ENCODE results near the gene LRRC27.

LRRC27 gene

DNA sequence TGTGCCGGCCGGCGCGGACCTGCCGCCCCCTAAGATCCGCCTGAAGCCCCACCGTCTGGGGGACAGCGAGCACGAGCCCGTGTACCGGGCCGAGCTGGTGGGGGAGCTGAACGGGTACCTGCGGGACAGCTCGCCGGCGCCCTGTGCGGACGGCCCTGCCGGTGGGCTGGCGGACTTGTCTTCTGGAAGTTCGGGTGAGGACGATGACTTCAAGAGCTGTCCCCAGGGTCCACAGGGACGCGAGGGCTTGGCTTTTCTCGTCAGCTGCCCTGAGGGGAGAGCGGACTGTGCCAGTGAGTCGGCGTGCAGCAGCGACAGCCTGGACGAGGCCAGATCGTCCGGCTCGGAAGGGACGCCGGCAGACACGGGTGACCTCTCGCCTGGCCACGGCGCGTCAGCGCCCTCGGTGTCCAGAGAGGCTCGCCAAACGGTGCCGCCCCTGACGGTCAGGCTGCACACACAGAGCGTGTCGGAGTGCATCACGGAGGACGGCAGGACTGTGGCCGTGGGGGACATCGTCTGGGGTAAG, 73.5 kb downstream of the LRRC27 start:
- no peak for DNase-seq

DNA sequence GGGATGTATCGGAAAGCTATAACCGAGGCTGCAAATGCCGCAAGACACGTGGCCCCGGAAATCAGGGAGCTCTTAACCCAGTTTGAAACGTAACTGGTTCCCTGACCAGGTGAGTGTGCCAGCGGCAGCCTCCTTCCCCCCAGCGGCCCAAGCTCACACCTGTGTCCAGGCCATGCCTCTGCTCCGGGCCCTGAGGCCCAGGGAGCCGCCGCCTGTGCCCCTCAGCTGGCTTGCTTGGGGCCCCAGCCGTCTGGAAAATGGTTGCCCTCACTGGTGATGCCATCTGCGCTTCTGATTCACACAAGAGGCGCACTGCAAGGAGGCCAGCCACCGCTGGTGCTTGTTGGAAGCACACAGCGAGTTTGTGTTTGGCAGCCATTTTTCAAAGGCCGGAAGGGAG, 74.2 kb downstream of the LRRC27 start:
- DNase-seq: no peak

DNA sequence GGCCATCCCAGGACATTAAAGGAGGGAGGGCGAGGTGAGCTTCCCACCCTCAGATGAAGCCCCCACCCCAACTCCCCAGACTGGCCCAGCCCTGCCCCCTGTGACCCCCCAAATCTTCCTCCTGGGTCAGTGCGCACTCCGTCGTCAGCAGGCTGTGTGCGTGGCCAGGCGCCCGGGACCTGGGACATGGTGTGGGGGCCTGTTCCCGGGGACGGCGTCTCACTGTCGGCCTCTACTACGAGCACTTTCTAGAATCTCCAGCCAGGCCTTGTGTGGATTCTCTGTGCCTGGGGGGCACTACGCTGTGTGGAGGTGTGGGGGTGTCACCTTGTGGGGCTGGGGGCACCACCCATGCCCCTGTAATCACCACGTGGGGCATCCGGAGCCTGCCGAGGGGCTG, 74.8 kb downstream of the LRRC27 start:
- no peak for DNase-seq

DNA sequence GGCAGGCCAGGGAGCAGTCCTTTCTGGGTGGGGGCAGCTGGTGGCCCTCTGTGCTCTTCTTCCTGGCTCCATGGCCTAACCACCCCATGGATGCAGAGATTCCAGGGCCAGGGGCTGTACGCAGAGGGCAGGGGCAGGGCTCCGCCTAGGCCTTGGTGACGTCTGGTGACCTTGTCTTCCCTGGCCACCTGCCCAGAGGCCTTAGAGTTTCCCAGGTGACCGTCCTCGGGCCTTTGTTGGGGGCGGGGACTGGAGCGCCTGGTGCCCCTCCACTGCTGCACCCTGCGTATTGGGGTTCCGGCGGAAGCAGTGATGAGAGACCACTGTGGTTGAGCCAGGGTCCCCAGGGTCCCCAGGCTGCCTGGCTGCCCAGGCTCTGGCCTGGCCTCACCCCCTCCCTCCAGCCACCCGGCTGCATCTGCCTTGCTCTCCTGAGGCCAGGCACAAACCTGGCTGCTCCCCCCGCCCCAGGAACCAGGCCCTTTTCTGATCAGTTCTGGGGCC, 75.3 kb downstream of the LRRC27 start:
- no peak for DNase-seq

DNA sequence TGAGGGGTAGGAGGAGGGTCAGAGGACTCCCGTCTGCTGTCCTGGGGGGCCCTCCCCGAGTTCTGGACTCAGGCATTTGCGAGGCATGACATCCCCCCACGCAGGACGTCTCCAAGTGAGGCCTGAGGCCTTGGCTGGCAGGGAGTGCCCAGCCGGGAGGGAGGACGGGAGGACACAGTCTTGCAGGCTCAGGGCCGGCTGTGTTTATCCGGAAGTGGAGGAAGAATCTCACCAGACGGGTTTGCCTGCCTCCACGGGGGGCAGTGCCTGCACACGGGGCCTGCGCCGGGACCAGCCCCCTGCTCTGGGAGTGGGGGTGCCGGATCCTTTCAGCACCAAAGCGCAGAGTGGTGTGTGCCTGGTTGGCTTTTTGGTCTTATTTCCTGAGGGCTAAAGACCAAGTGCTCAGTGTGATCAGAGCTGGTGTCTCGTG, 75.9 kb downstream of the LRRC27 start:
- DNase-seq: no peak

DNA sequence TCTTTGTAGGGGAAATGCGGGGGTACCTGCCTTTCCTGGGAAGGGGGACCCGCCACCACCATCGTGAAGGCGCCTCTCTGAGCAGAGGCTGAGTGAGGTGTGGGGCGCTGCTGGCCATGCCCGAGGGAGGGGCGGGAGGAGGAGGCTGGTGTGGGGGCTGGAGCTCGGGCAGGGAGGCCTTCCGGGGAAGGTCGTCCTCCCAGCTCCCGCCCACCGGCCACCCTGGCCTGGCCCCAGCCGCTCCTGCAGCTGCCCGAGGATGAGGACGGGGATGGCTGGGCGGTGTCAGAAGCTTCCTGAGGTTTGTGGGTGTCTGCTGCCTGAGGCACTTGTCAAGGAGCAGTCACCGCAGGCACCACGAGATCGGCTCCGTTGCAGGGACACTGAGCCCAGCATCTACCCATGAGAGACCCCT, 76.4 kb downstream of the LRRC27 start:
- DNase-seq: no peak

DNA sequence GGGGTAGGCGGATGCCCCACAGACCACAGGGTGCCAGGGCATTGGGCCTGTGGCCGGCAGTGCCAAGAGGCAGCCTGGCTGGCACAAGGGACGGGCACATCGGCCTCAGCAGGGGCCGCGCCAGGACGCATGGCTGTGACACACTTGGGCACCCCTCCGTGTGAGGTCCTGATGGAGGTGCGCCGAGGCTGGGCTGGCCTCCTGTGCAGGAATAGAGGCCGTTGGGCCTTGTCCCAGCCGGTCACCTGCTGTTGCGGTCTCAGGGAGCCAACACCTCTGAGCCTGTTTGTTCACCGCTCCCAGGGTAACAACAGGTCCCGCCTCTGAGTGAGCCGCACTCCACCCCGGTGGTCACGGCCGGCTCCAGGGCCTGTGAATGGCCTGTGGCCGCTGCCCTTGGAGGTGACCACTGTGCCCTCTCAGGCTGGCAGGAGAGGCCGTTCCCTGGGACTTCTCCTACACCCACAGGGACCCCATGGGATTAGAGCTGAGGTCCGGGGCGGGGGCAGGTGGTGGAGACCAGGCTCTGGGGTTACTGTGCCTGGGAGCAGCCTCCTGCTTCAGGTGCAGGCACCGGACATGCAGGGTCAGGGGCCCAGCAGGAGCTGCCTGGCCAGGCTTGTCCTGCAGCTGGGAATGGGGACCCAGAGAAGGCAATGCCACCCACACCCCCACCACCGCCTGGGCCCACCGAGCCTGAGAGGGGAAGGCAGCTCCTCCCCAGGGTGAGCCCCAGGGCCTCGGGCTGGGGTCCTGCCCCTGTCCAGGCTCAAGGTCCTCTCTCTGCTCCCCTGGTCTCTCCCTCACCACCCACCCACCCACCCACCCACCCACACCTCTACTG, 77.1 kb downstream of the LRRC27 start:
- no peak for DNase-seq

DNA sequence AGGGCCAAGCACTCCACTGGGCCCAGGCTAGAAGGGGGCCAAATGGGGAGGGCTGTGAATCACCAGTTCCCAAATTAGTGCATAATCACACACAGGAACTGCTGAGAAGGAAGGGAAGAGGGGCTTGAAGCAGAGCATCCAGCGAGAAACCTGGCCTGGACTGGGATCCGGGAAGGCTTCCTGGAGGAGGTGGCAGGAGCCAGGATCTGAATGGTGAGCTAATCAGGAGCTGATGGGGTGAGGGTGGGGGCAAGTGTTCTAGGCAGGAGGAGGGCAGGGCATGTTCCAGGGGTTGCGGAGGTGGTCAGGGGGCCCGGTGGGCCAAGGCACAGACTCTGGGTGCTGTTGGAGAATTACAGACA, 77.7 kb downstream of the LRRC27 start:
- DNase-seq: no peak

DNA sequence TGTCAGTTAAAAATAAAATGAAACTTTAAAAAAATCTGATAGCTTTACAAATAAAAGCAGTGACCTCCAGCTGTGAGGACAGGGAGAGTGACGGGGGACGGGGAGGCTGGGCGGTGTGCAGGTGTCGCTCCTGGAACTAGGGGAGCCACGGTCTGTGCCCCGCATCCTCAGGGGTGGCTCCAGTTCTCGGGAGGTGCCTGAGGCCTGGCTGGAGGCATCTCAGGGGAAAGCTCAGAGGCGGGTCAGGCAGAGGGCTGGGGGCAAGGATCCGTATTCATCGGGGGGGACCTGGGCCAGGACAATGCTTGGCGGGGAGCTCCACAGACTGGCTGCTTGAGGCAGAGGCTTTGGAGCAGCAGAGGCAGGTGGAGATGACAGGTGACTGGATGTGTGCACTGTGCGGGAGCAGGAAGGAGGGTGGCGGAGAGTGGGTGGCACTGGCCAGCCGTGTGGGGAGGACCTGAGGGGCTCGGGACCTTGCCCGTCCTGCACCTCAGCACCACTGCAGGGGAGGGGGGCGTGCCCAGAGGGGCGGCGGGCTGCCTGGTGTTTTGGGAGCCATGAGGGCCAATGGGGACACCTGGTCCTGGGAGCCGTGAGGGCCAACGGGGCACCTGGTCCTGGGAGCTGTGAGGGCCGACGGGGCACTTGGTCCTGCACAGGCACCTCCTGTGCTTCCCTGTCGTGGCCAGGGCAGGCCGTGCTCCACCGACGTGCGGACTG, 78.2 kb downstream of the LRRC27 start:
- DNase-seq: no peak

DNA sequence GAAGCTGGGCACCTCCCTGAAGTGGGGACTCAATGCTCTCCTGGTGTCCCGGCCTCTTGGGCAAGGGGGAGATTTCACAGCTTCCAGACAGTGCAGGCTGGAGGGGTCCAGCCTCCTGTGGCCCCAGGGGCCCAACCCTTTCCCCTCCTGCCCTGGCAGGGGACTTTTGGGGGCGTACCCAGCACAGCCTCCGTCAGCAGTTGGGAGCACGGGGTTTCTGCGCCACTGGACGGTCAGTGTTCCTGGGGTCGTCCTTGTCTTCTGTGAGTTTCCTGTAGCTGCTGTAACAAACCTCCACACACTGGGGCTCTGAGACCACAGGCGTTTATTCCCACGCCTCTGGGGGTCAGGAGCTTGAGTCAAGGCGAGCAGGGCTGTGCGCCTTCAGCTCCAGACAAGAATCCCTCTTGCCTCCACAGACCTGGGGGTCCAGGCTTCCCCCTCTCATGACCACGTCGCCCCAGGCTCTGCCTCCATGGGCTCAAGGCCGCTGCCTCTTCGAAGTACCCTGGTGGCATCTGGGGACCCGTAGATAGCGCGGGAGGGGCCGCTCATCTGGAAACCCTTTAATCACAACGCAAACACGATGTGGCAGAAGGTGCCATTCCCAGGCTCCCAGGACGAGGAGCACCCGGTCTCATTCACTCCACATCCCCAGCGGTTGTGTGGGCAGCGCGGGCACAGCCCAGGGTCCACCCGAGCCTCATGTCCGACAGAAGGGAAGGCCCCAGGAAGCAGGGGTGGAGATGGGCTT, 79.0 kb downstream of the LRRC27 start:
- no peak for DNase-seq

DNA sequence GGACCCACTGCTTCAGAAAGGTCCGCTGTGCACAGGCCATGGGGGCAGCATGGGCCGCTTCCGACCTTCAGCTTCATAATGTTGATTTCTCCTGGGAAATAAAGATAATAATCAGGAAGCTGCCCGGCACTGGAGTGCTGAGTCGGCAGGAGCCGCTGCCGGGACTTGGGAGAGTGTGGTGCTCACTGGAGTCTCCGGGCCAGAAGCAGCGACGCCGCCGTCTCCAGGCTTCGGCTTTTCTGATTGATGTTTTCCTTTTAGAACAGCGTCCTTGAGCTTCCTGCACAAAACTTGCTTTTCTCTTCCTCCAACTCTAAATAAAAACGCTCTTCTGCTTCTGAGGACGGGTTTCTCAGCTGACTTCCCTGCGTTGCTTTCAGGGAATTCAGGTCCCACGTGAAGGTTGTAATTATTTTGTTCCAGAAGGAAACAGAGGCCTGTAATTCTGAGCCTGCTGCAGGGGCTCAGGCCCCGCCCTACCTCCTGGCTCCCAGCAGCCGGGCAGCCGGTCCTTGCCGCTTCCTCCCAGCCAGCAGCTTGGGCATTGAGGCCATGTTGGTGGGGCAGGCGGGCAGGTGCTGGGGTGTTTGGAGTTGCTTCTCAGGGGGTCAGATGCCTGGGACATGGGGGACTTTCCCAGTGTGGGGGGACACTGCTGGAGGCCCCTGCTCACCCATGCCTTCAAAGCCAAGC, 79.7 kb downstream of the LRRC27 start:
- DNase-seq: no peak

DNA sequence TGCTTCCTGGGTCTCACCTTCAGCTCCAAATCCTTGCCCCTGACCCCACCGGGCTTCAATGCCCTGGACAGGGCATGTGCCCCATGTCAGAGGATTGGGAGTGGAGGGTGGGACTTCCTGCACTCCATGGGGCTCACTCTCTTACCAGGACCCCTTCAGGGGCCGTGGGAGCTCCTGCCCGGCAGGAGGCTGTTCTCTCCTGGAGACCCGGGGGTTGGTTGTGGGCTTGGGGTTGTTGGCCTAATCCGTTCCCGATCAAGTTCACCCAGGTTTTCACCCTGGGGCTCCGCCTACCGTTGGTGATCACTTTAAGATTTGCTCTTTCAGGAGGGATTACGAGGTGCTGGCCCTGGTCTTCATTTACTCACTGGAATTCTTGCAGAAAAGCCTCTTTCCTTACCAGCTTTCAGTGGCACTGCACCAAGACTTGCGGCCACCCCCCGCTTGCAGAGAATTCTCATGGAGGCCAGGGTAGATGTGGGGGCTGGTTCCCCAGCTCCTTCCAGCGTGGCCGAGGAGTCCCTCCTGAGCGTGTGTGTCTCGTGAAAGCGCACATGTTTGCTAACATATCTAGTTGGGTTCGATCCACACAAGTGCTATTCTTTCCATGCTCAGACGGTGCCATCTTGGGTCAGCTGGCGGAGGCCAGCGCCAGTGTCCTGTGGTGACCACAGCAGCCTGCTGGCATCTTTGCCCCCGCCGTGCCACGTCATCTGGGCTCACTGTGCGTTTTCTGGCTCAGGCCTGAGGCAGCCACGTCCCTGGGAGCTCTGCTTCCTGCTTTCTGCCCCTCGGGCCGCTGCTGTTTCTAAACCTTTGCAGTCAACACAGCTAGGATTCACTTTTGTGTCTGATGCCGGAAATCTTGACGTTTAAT, 80.6 kb downstream of the LRRC27 start:
- DNase-seq: no peak

DNA sequence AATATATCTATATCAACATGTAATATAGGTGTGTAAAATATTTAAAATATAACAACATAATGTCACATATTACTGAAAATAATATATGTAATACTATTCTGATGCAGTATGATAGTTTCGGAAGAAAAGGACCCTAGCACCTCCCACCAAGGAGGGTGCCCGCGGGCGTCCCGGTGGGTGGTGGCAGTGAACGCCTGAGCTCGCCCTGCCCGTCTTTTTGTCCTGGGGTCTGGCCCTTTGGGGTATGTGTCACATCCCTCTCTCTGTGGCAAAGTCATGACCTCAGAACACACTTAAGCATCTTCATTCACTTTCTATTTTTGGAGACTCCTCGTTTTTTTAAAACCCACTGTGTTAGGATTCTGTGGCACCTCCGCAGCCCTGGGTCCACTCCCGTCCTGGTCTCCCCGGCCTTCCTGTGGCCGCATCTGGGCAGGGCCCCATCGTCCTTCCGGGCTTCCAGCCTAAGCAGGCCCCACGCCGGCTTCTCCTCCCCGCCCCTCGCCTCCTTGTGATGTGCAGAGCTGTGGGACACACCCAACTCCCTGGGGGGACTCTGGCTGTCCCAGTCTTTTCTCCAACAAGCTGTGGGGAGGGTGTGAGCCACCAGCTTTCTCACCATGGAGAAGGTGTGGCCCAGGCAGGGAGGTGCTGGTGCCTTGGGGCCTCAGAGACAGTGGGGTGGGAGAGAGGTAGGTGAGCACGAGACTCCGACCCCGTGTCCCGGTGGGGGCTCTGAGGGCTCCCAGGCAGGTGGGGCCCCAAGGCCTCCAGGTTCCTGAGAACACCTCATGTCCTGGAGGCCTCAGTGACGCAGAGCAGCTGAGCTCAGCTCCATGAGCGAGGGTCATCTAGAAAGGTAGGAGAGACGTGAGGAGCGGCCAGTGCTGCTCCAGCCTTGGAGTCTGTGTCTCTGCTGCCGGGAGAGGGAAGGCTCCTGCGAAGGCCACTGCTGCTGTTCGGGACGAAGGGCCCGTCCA, 81.5 kb downstream of the LRRC27 start:
- DNase-seq: no peak

DNA sequence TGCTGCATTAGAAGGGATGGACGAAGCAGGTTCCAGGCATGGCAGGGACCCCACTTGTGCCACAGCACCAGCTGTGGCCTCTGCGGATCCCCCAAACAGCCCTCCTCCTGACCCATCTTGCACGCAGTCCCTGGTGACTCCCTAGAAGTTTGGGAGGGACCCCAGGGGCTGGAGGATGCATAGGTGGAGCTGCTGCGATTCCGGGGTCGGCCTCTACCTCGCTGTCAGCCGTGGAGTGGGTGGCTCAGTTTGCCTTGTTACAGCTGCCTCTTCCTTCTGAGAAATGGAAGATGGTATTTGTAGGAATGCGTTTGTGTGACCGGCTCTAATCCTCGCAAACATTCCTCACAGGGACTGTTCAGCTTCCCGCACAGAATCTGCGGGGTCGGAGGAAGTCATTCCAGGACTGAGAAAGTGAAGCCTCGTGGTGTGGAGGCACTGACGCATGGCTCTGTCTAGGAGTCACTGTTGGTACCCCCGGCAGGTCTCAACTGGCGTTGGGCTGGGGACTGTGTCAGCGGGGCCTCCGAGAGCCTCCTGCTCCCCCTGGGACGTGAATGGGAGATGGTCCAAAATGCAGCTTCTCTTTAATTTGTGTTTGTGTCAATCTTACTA, 82.5 kb downstream of the LRRC27 start:
- DNase-seq: no peak

DNA sequence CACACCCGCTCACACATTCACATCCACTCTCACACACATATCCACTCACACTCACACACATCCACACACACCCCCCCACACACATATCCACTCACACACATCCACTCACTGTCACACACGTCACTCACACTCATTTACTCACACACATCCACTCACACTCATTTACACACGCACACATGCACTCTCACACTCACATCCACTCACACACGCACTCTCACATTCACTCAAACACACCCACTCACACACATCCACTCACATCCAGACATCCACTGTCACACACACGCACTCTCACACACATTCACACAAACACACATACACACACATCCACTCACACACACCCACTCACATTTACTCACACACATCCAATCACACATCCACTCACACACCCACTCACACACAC, 83.3 kb downstream of the LRRC27 start:
- no peak for DNase-seq

DNA sequence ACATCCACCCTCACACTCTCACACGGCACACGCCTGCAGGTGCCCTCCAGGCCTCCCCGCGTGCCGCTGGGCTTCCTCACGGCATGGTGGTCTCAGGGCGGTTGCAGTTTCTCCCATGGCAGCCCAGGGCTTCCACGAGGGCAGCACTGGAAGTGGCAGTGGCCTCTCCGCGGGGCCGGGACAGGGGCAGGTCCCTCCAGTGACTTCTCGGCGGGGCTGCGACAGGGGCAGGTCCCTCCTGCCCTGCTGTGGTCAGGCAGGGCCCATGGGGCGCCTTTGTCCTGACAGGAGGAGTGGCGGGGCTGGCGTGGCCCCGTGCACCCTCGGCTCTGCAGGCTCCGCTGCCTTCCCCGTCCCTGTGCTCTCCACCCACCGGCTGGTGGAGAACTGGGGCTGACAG, 84.0 kb downstream of the LRRC27 start:
- DNase-seq: no peak

DNA sequence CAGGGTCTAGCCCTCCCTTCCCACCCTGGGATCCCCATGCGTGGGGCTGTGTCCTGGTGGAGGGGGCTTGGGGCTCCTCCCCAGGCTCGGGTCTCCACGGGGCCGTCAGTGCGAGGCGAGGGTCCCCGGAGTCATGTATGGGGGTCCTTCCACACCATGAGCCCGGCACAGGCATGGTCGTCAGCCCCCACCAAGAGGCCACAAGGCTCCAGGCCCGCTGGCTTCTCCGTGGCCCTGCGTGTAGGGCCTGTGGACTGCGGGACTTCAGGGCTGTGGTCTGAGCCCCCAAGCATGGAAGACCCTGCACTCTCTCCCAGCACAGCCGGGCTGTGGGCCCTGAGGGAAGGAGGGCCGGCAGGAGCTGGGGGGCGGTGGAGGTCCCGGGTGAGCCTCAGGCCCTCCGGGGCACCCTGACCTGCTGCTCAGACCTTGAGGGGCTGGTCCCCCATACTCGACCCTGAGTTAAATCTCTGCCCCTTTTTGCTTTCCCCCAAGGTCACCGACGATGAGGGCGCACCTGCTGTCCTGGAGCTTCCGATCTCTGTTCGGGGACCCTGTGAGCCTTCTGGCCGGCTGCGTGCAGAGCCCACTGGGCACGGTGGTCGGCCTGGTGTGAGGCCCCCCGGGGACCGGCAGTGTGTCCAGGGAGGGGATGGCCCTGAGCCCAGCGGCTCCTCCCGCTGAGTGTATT, 84.7 kb downstream of the LRRC27 start:
- DNase-seq: no peak

DNA sequence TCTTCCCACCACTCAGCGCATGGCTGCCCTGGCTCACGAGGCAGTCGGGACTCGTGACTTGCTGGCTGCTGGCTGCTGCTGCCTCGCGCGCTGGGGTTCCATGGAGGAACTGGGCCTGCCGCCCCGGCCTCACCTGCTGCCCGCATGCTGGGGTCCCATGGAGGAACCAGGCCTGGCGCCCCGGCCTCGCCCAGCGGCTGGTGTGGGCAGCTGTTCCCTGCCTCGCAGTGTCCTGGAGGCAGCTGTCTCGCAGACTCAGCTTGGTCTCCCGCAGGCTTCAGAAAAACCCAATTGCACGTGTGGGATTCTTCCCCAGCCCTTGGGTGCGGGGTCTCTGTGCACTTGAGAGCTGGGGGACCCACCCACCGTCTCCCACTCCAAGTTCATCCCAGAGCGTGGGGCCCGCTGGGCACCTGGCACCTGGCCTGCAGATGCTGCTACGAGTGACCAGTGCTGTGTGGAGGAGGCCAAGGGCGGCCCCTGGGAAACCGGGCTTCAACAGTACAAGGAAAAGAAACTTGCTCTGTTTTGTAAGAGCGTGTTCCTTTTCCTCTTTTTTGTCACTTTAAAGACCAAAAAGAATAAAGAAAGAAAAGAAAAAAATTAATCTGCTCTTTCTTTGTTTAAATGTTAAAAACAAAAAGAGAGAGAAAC, 85.4 kb downstream of the LRRC27 start:
- DNase-seq: no peak

DNA sequence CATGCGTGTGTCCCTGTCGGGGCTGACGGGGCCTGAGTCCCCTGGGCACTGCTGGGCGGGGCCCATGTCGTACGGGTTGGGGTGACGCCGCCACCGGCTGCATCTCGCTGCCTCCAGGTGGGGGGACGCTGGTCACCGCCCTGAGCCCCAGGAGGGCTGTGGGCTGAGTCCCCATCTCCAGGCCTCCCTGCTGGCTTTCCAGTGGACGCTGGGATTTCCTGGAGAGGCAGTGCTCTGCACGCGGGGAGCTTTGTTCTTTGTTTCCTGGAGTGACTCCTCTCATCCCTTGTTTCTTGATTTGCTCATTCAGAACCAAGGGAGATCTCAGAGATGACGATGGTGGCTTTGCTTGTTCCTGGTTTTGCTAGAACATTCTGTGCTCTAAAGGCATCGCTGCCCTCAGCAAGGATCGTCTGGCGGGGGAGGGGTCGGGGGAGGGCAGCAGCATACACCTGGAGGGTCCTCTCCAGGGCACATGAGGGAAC, 86.0 kb downstream of the LRRC27 start:
- no peak for DNase-seq

Measured in SIG-M5 (cell line).